ENCODE data around the gene YIPF2.

YIPF2 gene

DNA sequence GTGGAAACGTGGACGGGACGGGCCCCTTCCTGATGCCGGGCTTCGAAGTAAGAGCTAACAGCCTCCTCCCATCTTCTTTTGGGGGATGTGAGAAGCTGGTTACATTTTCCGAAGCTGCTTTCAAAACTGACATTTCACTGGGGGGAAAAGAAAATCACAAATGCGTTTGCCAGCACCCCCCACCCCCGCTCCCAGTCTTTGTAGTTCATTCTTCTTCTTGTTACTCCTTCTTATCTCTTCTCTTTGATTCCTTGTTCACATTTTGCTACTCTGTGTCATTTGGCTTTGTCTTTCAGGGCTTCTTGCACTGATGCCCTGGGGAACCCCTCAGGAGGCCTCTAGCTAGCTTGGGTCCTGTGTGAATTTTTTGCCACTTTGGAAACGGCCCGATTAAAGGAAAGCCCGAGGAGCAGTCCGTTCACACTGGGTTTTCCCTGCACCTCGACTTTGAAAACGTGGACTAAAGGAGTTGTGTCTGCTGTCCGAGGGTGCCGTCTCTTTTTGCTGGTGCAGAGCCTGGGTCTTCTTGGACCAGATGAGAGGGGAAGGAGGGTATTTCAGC is 55.8 kb downstream of the YIPF2 start:
- no peak for DNase-seq

Measured in cortex of kidney (tissue), 1 donor.